ENCODE data around the gene RUBCN.

Gene RUBCN

GRCh38 chr3:197736491-197737318 is at the start of gene RUBCN:
Gene RUBCN, minus strand, starts transcription at chr3:197736904. Its CDS starts 185 bp downstream, at chr3:197736719.
- peak; percentile 82 for DNase-seq (ENCODE audit: low spot score)

GRCh38 chr3:197784019-197784585 is 47.4 kb upstream of the RUBCN start:
- DNase-seq (ENCODE audit: low spot score), result no peak

- no peak for DNase-seq (ENCODE audit: low spot score)
Observed at GRCh38 chr3:197782230-197782629, 45.5 kb upstream of the RUBCN start.

GRCh38 chr3:197775317-197775716 is 38.6 kb upstream of the RUBCN start:
- no peak for DNase-seq (ENCODE audit: low spot score)

GRCh38 chr3:197761784-197762183 is 25.1 kb upstream of the RUBCN start:
- no peak for DNase-seq (ENCODE audit: low spot score)

- DNase-seq (ENCODE audit: low spot score), result no peak
Observed at GRCh38 chr3:197758512-197758911, 21.8 kb upstream of the RUBCN start.

GRCh38 chr3:197756704-197757103 is 20.0 kb upstream of the RUBCN start:
- no peak for DNase-seq (ENCODE audit: low spot score)

GRCh38 chr3:197753263-197753662 is 16.6 kb upstream of the RUBCN start:
- DNase-seq (ENCODE audit: low spot score), result no peak

GRCh38 chr3:197752107-197752506 is 15.4 kb upstream of the RUBCN start:
- DNase-seq (ENCODE audit: low spot score), result no peak

- no peak for DNase-seq (ENCODE audit: low spot score)
Observed at GRCh38 chr3:197750858-197751737, 14.4 kb upstream of the RUBCN start.

GRCh38 chr3:197750396-197750831 is 13.7 kb upstream of the RUBCN start:
- DNase-seq (ENCODE audit: low spot score), result peak; percentile 16

- DNase-seq (ENCODE audit: low spot score), result peak; percentile 80
Observed at GRCh38 chr3:197749601-197750395, 13.1 kb upstream of the RUBCN start, which contains the start of gene FYTTD1. Gene FYTTD1, plus strand, starts transcription at chr3:197749883. Its CDS starts 89 bp downstream, at chr3:197749972.

- no peak for DNase-seq (ENCODE audit: low spot score)
Observed at GRCh38 chr3:197749315-197749600, 12.6 kb upstream of the RUBCN start.

GRCh38 chr3:197748597-197749314 is 12.1 kb upstream of the RUBCN start:
- no peak for DNase-seq (ENCODE audit: low spot score)

GRCh38 chr3:197746801-197747237 is 10.1 kb upstream of the RUBCN start:
- no peak for DNase-seq (ENCODE audit: low spot score)

GRCh38 chr3:197746209-197746608 is 9.5 kb upstream of the RUBCN start:
- DNase-seq (ENCODE audit: low spot score), result no peak

- no peak for DNase-seq (ENCODE audit: low spot score)
Observed at GRCh38 chr3:197742787-197743186, 6.1 kb upstream of the RUBCN start.

GRCh38 chr3:197737749-197738462 is 1.2 kb upstream of the RUBCN start:
- DNase-seq (ENCODE audit: low spot score), result no peak

- no peak for DNase-seq (ENCODE audit: low spot score)
Observed at GRCh38 chr3:197737319-197737649, 580 bp upstream of the RUBCN start.

- DNase-seq (ENCODE audit: low spot score), result no peak
Observed at GRCh38 chr3:197736010-197736490, 654 bp downstream of the RUBCN start.

Measured in hematopoietic multipotent progenitor cell treated with erythropoietin and hydrocortisone succinate and interleukin-3 and kit ligand, for 15 days (in vitro differentiated cells).